Non-pigmented ciliary epithelial cell (primary cell): ENCODE data around the gene STK36.

ENCODE experiments used
- DNase-seq: peaks from one replicate; pipeline ENCODE4 v3.0.0-alpha.2; 2010; ENCODE audit warnings: low read depth

The STK36 gene

GRCh38 chr2:218671654-218672566 lies at the start of gene STK36, which contains the start of gene RNF25:
TSS of gene STK36 (plus strand) at chr2:218672086. CDS start at chr2:218672830, 744 bp downstream.
TSS of gene RNF25 (minus strand) at chr2:218672002. CDS start at chr2:218671970, 32 bp downstream.
- no peak for DNase-seq

- no peak for DNase-seq
Measured at GRCh38 chr2:218622606-218623365, 49.1 kb upstream of the STK36 start.

GRCh38 chr2:218623366-218623705 lies 48.5 kb upstream of the STK36 start:
- DNase-seq, result no peak

GRCh38 chr2:218626369-218626768 lies 45.5 kb upstream of the STK36 start:
- DNase-seq, result no peak

GRCh38 chr2:218627939-218628338 lies 43.9 kb upstream of the STK36 start:
- DNase-seq, result no peak

- no peak for DNase-seq
Measured at GRCh38 chr2:218631837-218632236, 40.0 kb upstream of the STK36 start.

GRCh38 chr2:218635719-218636118 lies 36.2 kb upstream of the STK36 start:
- no peak for DNase-seq

GRCh38 chr2:218638372-218638771 lies 33.5 kb upstream of the STK36 start:
- no peak for DNase-seq

GRCh38 chr2:218642121-218642656 lies 29.7 kb upstream of the STK36 start:
- DNase-seq, result no peak

GRCh38 chr2:218642786-218643185 lies 29.1 kb upstream of the STK36 start:
- DNase-seq, result no peak

GRCh38 chr2:218643751-218644310 lies 28.1 kb upstream of the STK36 start:
- no peak for DNase-seq

- no peak for DNase-seq
Measured at GRCh38 chr2:218644721-218645120, 27.2 kb upstream of the STK36 start.

- no peak for DNase-seq
Measured at GRCh38 chr2:218645126-218645525, 26.8 kb upstream of the STK36 start.

- DNase-seq, result no peak
Measured at GRCh38 chr2:218648088-218648786, 23.6 kb upstream of the STK36 start.

GRCh38 chr2:218648787-218649100 lies 23.1 kb upstream of the STK36 start:
- DNase-seq, result no peak

GRCh38 chr2:218655751-218656150 lies 16.1 kb upstream of the STK36 start:
- DNase-seq, result no peak

GRCh38 chr2:218658671-218659257 lies 13.1 kb upstream of the STK36 start:
- DNase-seq, result no peak

GRCh38 chr2:218659258-218659987 lies 12.5 kb upstream of the STK36 start, which contains the start of the genes BCS1L and ZNF142:
TSS of gene BCS1L (plus strand) at chr2:218659683. CDS start at chr2:218660988, 1,305 bp downstream.
TSS of gene ZNF142 (minus strand) at chr2:218659623. CDS start at chr2:218656429, 3,194 bp downstream.
- peak; percentile 51 for DNase-seq

- no peak for DNase-seq
Measured at GRCh38 chr2:218659988-218660358, 11.9 kb upstream of the STK36 start.

GRCh38 chr2:218662377-218662776 lies 9.5 kb upstream of the STK36 start:
- no peak for DNase-seq

GRCh38 chr2:218662827-218663226 lies 9.1 kb upstream of the STK36 start:
- no peak for DNase-seq
